Neural progenitor cell (in vitro differentiated cells): ENCODE results near the gene PKD1. TPM values are rescaled to one million over a fixed set of nuclear protein-coding genes. Genes with fewer than 3 reads are reported as not detected.

ENCODE experiments used
- DNase-seq: peaks from one replicate; pipeline ENCODE4 v3.0.0-alpha.2; 2016; ENCODE audit warnings: low spot score
- H2AFZ ChIP-seq: fragments of 200-600 bp; sonication (generic); replicated peaks from 2 replicates; pipeline ENCODE4 v1.6.1; 2016; ENCODE audit warnings: antibody characterized with exemption
- H3F3A ChIP-seq: fragments of 200-600 bp; sonication (generic); 2 replicates; pipeline ENCODE4 v1.6.1; 2016; ENCODE audit warnings: antibody characterized with exemption, low read depth
- H3K27ac ChIP-seq: fragments of 200-600 bp; sonication (generic); 2 replicates; pipeline ENCODE4 v1.5.1; 2016; ENCODE audit warnings: mild to moderate bottlenecking
- H3K27me3 ChIP-seq: fragments of 200-600 bp; sonication (generic); 2 replicates; pipeline ENCODE4 v1.6.1; 2016; ENCODE audit warnings: mild to moderate bottlenecking, moderate library complexity
- H3K36me3 ChIP-seq: fragments of 200-600 bp; sonication (generic); 2 replicates; pipeline ENCODE4 v1.5.1; 2016
- H3K4me1 ChIP-seq: fragments of 200-600 bp; sonication (generic); 2 replicates; pipeline ENCODE4 v1.6.1; 2016; ENCODE audit warnings: mixed run types
- H3K4me2 ChIP-seq: fragments of 200-600 bp; sonication (generic); 2 replicates; pipeline ENCODE4 v1.6.1; 2016
- H3K4me3 ChIP-seq: fragments of 200-600 bp; sonication (generic); 2 replicates; pipeline ENCODE4 v1.5.1; 2016
- H3K79me2 ChIP-seq: fragments of 200-600 bp; sonication (generic); 2 replicates; pipeline ENCODE4 v1.6.1; 2016; ENCODE audit warnings: low read depth
- H3K9ac ChIP-seq: fragments of 200-600 bp; sonication (generic); 2 replicates; pipeline ENCODE4 v1.6.1; 2016
- H3K9me3 ChIP-seq: fragments of 200-600 bp; sonication (generic); 2 replicates; pipeline ENCODE4 v1.5.1; 2016; ENCODE audit warnings: low read depth
- H4K20me1 ChIP-seq: fragments of 200-600 bp; sonication (generic); 2 replicates; pipeline ENCODE4 v1.6.1; 2016; ENCODE audit warnings: low read depth
- H3K27ac Mint-ChIP-seq: 3 replicates; pipeline ENCODE4 v1.8.0; 2021; ENCODE audit warnings: mixed read lengths
- H3K27me3 Mint-ChIP-seq: 2 replicates; pipeline ENCODE4 v1.8.0; 2022; ENCODE audit warnings: low read depth, mild to moderate bottlenecking, inconsistent platforms, moderate library complexity, mixed read lengths; ENCODE audit not compliant: insufficient read depth
- H3K36me3 Mint-ChIP-seq: 3 replicates; pipeline ENCODE4 v1.8.0; 2021; ENCODE audit warnings: mixed read lengths
- H3K4me1 Mint-ChIP-seq: 3 replicates; pipeline ENCODE4 v1.8.0; 2021; ENCODE audit warnings: mixed read lengths
- H3K4me3 Mint-ChIP-seq: 3 replicates; pipeline ENCODE4 v1.8.0; 2021; ENCODE audit warnings: mild to moderate bottlenecking, moderate library complexity, mixed read lengths
- H3K9me3 Mint-ChIP-seq: 3 replicates; pipeline ENCODE4 v1.8.0; 2020; ENCODE audit warnings: mixed read lengths
- EZH2 ChIP-seq: fragments of 200-600 bp; sonication (generic); IDR thresholded peaks from 2 replicates; pipeline ENCODE4 v1.6.1; 2017; ENCODE audit warnings: antibody characterized with exemption, mild to moderate bottlenecking, moderate library complexity
- EZH2phosphoT487 ChIP-seq: fragments of 200-600 bp; sonication (generic); IDR thresholded peaks from 2 replicates; pipeline ENCODE4 v1.6.1; 2017; ENCODE audit warnings: antibody characterized with exemption
- total RNA-seq: library from RNA; depleted of rRNA; stranded (reverse); fragments of >200 nt; gene quantifications from 2 replicates; pipeline ENCODE4 v1.2.3, GENCODE V29; 2015; ENCODE audit warnings: low replicate concordance
- TF ChIP-seq, protein P1 (sequence below): fragments of 200-600 bp; sonication (generic); IDR thresholded peaks from 2 replicates; pipeline ENCODE4 v1.5.1; 2017; ENCODE audit warnings: antibody characterized with exemption, mild to moderate bottlenecking

Gene PKD1
- total RNA-seq, 1 donor from 2014 or later = 16.9 TPM

DNA sequence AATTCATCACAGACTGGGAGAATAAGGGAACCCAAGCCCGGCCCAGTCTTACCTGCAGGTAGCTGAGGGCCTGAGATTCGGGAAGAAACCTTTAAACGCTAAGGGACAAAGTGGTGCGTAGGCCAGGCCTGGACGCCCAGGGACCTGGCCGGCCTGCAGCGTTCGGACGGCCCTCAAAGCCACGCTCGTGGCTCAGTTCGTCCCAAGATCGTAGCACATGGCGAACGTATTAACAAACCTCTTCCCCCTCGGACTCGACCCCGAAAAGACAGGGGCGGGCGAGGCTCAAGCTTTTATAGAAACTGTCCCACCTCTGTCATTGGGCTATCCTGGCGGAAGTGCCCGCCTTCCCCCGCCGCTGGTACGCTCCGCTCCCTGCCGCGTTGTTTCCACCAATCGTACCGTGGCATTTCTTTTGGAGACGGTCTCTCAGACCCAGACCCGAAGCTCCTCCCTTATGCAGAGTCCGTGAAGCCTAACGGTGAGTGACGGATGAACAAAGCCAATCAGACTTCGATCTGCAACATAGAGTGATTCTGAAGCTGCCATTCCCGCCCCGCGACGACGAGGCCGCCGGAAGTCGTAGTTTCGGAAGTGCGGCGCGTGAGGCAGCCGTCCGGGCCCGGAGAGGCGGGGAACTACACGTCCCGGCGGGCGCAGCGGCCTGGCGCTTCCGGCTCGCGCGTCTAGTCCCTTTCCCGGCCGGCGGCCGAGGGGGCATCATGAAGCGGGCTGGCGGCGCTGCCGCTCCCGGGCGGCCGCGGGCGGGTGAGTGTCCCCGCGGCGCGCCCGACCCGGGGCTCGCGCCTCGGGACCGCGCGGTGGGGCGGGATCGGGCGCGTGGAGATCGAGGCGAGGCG is 19.6 kb upstream of the PKD1 start, which contains the start of gene TRAF7:
TRAF7 (plus strand) TSS at position 692 of the 860 bp plus-strand sequence. CDS start 8,139 bp downstream, outside the sequence.
- Histone ChIP-seq H3K4me1 (peaks cover 54% of the 10 kb centered on the region), H3K9me3 (no peaks in the 10 kb centered on the region), H3K36me3 (no peaks in the 10 kb centered on the region), H3K9ac (peak within 1 kb of the TSS; percentile 74), H3K4me3 (peak within 1 kb of the TSS; percentile 97), H3K27ac (no peak within 1 kb of the TSS), H2AFZ (no peak within 1 kb of the TSS), H3K4me2 (peak within 1 kb of the TSS; percentile 96), H3K27me3 (peaks cover under 1% of the 10 kb centered on the region), H3F3A (peaks cover 52% of the 10 kb centered on the region), H3K79me2 (peaks cover 86% of the 10 kb centered on the region), H4K20me1 (peaks cover 90% of the 10 kb centered on the region)
- H3K27me3 Mint-ChIP-seq = peaks cover 4% of the 10 kb centered on the region
- peak within 1 kb of the TSS; percentile 94 for H3K4me3 Mint-ChIP-seq
- TF ChIP-seq EZH2 = no peak
- TF ChIP-seq EZH2phosphoT487 = no peak
- TF ChIP-seq, protein P1, sequence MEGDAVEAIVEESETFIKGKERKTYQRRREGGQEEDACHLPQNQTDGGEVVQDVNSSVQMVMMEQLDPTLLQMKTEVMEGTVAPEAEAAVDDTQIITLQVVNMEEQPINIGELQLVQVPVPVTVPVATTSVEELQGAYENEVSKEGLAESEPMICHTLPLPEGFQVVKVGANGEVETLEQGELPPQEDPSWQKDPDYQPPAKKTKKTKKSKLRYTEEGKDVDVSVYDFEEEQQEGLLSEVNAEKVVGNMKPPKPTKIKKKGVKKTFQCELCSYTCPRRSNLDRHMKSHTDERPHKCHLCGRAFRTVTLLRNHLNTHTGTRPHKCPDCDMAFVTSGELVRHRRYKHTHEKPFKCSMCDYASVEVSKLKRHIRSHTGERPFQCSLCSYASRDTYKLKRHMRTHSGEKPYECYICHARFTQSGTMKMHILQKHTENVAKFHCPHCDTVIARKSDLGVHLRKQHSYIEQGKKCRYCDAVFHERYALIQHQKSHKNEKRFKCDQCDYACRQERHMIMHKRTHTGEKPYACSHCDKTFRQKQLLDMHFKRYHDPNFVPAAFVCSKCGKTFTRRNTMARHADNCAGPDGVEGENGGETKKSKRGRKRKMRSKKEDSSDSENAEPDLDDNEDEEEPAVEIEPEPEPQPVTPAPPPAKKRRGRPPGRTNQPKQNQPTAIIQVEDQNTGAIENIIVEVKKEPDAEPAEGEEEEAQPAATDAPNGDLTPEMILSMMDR = no peak
- H3K36me3 Mint-ChIP-seq = peaks cover 7% of the 10 kb centered on the region
- peak; percentile 100 for DNase-seq
- H3K4me1 Mint-ChIP-seq = peaks cover 56% of the 10 kb centered on the region
- H3K27ac Mint-ChIP-seq = peak within 1 kb of the TSS; percentile 57
- no peaks in the 10 kb centered on the region for H3K9me3 Mint-ChIP-seq

DNA sequence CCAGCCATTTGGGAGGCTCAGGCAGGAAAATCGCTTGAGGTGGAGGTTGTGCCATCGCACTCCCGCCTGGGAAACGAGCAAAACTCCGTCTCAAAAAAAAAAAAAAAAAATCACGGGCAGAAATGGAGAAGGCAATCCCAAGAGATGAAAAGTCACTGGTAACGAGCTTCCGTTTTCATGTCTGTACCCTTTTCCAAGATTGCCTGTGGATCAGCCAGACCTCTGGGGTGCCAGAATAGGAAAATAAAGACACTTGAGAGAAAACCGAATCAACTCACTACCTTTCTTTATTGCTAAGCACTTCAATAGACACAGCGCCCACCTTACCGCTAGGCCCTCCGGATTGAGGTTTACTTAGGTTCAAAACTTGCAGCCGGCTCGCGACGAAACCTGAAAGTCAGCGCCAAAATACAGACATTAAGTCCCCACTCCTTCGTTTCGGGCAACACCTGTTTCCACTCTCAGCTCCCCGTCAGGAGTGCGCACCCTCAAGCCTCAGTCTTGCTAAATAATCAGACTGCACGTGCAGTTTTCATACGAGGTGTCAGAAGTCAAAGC is 18.9 kb upstream of the PKD1 start:
- DNase-seq = no peak
- H3F3A ChIP-seq = peaks cover 59% of the 10 kb centered on the region
- H3K9me3 ChIP-seq = no peaks in the 10 kb centered on the region
- Mint-ChIP-seq H3K4me1 (peaks cover 63% of the 10 kb centered on the region), H3K36me3 (peaks cover 7% of the 10 kb centered on the region), H3K27me3 (peaks cover 4% of the 10 kb centered on the region), H3K9me3 (no peaks in the 10 kb centered on the region), H3K27ac (peak overlapping the region; percentile 57), H3K4me3 (peak overlapping the region; percentile 93)
- no peaks in the 10 kb centered on the region for H3K36me3 ChIP-seq
- H3K9ac ChIP-seq = peak overlapping the region; percentile 74
- no peak for TF ChIP-seq EZH2phosphoT487
- no peak for TF ChIP-seq EZH2
- TF ChIP-seq, protein P1 = no peak
- peaks cover 91% of the 10 kb centered on the region for H4K20me1 ChIP-seq
- H3K27ac ChIP-seq = no peak overlapping the region
- H2AFZ ChIP-seq = no peak overlapping the region
- peaks cover 80% of the 10 kb centered on the region for H3K79me2 ChIP-seq
- H3K4me2 ChIP-seq = peak overlapping the region; percentile 96
- H3K4me3 ChIP-seq = peak overlapping the region; percentile 97
- peaks cover 55% of the 10 kb centered on the region for H3K4me1 ChIP-seq
- peaks cover 7% of the 10 kb centered on the region for H3K27me3 ChIP-seq

DNA sequence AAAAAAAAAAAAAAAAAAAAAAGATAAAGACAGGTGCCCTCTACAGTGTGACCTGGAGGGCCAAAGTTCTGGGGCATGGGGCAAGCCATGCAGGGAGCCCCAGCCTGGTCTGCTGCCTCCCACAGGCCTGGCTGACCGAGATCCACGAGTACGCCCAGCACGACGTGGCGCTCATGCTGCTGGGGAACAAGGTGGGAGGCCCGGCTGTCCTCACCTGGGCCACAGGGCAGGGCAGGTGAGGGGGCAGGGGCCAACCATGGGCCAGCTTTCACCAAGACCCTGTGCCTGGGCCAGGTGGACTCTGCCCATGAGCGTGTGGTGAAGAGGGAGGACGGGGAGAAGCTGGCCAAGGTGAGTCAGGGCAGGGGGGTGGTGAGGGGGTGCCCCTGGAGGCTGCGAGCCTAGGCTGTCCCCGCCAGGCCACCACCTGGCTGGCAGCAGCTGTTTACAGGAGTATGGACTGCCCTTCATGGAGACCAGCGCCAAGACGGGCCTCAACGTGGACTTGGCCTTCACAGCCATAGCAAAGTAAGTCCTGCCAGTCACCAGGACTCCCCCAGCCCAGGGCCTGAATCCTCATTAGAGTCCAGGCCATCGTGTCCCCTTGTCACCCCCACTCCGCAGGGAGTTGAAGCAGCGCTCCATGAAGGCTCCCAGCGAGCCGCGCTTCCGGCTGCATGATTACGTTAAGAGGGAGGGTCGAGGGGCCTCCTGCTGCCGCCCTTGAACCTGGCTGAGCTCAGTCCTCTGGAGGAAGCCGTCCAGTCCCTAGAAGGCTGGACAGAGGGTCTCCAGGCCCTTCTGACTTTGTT is 17.2 kb upstream of the PKD1 start:
- no peaks in the 10 kb centered on the region for H3K36me3 ChIP-seq
- H3K9me3 Mint-ChIP-seq = no peaks in the 10 kb centered on the region
- peaks cover 4% of the 10 kb centered on the region for H3K27me3 Mint-ChIP-seq
- peak overlapping the region; percentile 97 for H3K4me3 ChIP-seq
- H3K4me2 ChIP-seq = peak overlapping the region; percentile 96
- TF ChIP-seq EZH2 (no peak), EZH2phosphoT487 (no peak)
- TF ChIP-seq, protein P1 = no peak
- H3K9ac ChIP-seq = no peak overlapping the region
- DNase-seq = peak; percentile 33
- H3K4me1 ChIP-seq = peaks cover 55% of the 10 kb centered on the region
- no peak overlapping the region for H3K27ac ChIP-seq
- peaks cover 7% of the 10 kb centered on the region for H3K36me3 Mint-ChIP-seq
- peaks cover 16% of the 10 kb centered on the region for H3K27me3 ChIP-seq
- H2AFZ ChIP-seq = no peak overlapping the region
- peaks cover 73% of the 10 kb centered on the region for H3F3A ChIP-seq
- H3K9me3 ChIP-seq = no peaks in the 10 kb centered on the region
- peaks cover 58% of the 10 kb centered on the region for H3K4me1 Mint-ChIP-seq
- peak overlapping the region; percentile 93 for H3K4me3 Mint-ChIP-seq
- peaks cover 91% of the 10 kb centered on the region for H4K20me1 ChIP-seq
- H3K79me2 ChIP-seq = peaks cover 62% of the 10 kb centered on the region
- H3K27ac Mint-ChIP-seq = no peak overlapping the region
